OCI-LY3 (cell line): ENCODE measurements around the gene TRAPPC8.

Source experiments
- EZH2phosphoT487 ChIP-seq: fragments of 200-600 bp; shearing (Covaris generic); IDR thresholded peaks from 2 replicates; pipeline ENCODE4 v1.6.1; 2018; ENCODE audit warnings: antibody characterized with exemption, mixed run types, low read depth
- TF ChIP-seq, protein P1 (sequence below): fragments of 200-600, 300-600 bp; sonication (generic); IDR thresholded peaks from 2 replicates; pipeline ENCODE4 v1.5.1; 2014; ENCODE audit warnings: antibody characterized with exemption, low read length, low read depth

DNA sequence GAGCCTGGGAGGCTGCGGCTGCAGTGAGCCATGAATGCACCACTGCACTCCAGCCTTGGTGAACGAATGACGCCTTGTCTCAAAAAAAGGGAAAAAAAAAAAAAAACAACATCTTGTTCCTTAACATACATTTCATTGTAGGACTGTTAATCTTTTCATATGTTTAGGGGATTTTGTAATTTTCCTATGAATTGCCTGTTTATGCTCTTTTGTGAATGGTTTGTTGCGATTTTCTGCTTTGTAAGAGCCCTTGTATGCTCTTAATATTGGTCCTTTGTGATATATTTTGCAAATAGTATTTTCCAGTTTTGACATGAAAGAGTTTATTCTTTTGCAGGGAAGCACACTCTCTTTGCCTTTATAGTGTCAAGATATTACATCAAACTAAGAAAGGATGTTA lies 50.0 kb downstream of the TRAPPC8 start:
- TF ChIP-seq, protein P1, sequence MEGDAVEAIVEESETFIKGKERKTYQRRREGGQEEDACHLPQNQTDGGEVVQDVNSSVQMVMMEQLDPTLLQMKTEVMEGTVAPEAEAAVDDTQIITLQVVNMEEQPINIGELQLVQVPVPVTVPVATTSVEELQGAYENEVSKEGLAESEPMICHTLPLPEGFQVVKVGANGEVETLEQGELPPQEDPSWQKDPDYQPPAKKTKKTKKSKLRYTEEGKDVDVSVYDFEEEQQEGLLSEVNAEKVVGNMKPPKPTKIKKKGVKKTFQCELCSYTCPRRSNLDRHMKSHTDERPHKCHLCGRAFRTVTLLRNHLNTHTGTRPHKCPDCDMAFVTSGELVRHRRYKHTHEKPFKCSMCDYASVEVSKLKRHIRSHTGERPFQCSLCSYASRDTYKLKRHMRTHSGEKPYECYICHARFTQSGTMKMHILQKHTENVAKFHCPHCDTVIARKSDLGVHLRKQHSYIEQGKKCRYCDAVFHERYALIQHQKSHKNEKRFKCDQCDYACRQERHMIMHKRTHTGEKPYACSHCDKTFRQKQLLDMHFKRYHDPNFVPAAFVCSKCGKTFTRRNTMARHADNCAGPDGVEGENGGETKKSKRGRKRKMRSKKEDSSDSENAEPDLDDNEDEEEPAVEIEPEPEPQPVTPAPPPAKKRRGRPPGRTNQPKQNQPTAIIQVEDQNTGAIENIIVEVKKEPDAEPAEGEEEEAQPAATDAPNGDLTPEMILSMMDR: no peak
- TF ChIP-seq EZH2phosphoT487: no peak
